Measurements from ENCODE around the gene SCAF1.

- TF ChIP-seq GABPA (IDR thresholded peaks at IDR 0.05; ENCODE audit: low read depth) (no peak), SPI1 (IDR thresholded peaks at IDR 0.05; ENCODE audit: borderline replicate concordance, low read depth) (no peak)
Observed at GRCh38 chr19:49684983-49685553, 43.1 kb downstream of the SCAF1 start.
